ENCODE measurements around the gene CRYBA2.

CRYBA2 gene

DNA sequence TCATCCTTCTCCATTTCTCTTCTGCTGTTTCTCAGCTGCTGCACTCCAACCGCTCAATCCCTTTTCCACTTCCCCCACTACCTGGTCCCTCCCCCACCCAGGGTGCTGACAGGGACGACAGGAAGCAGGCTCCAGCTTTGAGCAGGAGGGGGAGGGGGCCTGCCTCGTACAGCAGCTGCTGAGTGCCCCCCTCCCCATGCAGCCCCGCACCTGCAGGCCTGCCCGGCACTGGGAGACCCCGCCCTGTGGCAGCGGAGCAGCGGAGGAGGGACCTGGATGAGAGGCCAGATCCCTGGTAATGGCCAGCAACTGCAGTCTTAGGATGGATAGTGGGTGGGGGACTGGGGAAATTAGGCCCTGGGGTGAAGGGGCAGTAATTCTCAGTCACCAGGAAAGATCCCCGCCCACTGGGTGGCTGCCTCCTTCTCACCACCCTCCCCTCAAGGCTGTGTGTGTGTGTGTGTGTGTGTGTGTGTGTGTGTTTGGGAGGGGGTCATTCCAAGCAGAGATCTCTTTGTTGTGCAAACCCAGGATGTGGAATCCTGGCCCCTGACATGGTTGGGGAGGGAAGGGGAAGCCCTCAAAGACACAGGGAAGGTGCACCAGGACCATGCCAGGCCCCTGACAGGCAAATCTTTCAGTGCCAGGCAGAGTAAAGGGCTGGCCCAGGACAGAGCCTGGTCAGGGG, 6.8 kb upstream of the CRYBA2 start:
- Histone ChIP-seq H3K36me3 (ENCODE audit: control insufficient read depth, insufficient read depth, low read length) (no peaks in the 10 kb centered on the region), H3K4me3 (ENCODE audit: insufficient read depth, low read depth, low read length, poor library complexity, severe bottlenecking) (no peak overlapping the region), H3K9me3 (ENCODE audit: control insufficient read depth, low read length) (no peaks in the 10 kb centered on the region), H3K27me3 (replicated peaks; ENCODE audit: control insufficient read depth, insufficient read depth, low read length, poor library complexity, severe bottlenecking) (peaks cover 73% of the 10 kb centered on the region), H3K27ac (ENCODE audit: insufficient read depth, low read length, poor library complexity, severe bottlenecking) (no peak overlapping the region), H3K4me1 (ENCODE audit: control insufficient read depth, insufficient read depth, low read length, poor library complexity, severe bottlenecking) (peaks cover 31% of the 10 kb centered on the region)
- no peak for DNase-seq

DNA sequence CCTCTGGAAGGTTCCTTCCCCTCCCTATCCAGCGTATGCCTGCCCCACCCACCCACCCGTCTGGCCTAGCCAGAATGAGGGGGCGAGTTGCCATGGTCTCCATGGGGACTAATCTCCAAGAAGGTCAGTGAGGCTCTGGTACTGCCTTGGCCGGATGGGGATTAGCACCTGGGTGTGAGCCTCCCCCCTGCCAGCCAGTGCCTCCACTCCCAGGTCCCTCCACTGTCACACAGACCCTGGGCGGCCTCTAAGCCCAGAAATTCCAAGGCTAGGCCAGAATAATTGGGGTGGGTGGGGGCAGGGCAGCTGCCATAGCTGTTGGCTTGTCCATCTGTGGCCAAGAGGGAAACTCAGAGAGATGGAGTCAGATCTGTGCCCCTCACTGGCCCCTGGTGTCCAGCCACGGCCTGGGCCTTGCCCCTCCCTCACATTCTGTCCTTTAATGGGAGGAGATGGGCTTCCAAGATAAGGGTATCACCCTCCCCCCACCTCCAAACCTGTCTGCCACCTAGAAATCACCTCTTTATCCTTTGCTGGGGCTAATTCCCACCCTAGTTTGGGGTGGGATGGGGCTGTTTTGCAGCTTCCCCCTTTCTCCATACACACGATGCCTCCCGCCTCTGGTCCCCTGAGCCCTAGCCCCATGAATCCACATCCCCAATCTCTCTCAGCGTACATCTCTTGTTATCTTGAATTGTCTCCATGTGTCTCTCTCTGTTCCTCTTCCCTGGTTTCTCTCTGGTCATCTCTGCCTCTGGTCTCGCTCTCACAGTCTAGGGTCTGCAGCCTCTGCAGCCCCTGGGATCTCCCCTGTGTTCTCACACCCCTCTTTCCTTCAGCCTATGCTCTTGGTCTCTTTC, 6.0 kb upstream of the CRYBA2 start:
- H3K4me3 ChIP-seq (ENCODE audit: insufficient read depth, low read depth, low read length, poor library complexity, severe bottlenecking): no peak overlapping the region
- peaks cover 31% of the 10 kb centered on the region for H3K4me1 ChIP-seq (ENCODE audit: control insufficient read depth, insufficient read depth, low read length, poor library complexity, severe bottlenecking)
- H3K27me3 ChIP-seq (replicated peaks; ENCODE audit: control insufficient read depth, insufficient read depth, low read length, poor library complexity, severe bottlenecking): peaks cover 73% of the 10 kb centered on the region

GRCh38 chr2:218998414-218999002, 5.3 kb upstream of the CRYBA2 start:
- Histone ChIP-seq H3K27ac (ENCODE audit: insufficient read depth, low read length, poor library complexity, severe bottlenecking) (no peak overlapping the region), H3K36me3 (ENCODE audit: control insufficient read depth, insufficient read depth, low read length) (no peaks in the 10 kb centered on the region), H3K27me3 (replicated peaks; ENCODE audit: control insufficient read depth, insufficient read depth, low read length, poor library complexity, severe bottlenecking) (peaks cover 73% of the 10 kb centered on the region), H3K4me1 (ENCODE audit: control insufficient read depth, insufficient read depth, low read length, poor library complexity, severe bottlenecking) (peaks cover 39% of the 10 kb centered on the region), H3K4me3 (ENCODE audit: insufficient read depth, low read depth, low read length, poor library complexity, severe bottlenecking) (no peak overlapping the region), H3K9me3 (ENCODE audit: control insufficient read depth, low read length) (no peaks in the 10 kb centered on the region)
- DNase-seq: no peak

More for the DNA sequence above, 6.0 kb upstream of the CRYBA2 start:
- Histone ChIP-seq H3K27ac (ENCODE audit: insufficient read depth, low read length, poor library complexity, severe bottlenecking) (no peak overlapping the region), H3K9me3 (ENCODE audit: control insufficient read depth, low read length) (no peaks in the 10 kb centered on the region), H3K36me3 (ENCODE audit: control insufficient read depth, insufficient read depth, low read length) (no peaks in the 10 kb centered on the region)
- no peak for DNase-seq

DNA sequence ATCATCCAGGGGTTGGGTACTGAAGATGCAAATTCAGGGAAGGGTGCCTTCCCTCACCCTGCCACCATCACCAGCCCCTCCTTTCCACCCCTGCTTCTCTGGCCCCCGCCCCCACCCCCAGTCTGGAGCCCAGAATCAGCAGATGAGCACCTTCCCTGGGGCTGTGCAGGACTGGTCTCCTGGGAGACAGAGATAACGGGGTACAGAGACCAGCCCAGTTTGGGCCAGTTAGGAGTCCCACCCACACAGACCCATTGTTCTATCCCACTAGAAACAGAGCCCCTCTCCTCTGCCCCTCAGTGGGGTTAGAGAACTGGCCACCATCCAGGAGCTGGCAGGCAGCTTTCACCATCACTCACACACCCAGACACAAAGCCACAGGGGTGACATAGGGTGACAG, 4.5 kb upstream of the CRYBA2 start:
- Histone ChIP-seq H3K4me3 (ENCODE audit: insufficient read depth, low read depth, low read length, poor library complexity, severe bottlenecking) (no peak overlapping the region), H3K27ac (ENCODE audit: insufficient read depth, low read length, poor library complexity, severe bottlenecking) (no peak overlapping the region), H3K27me3 (replicated peaks; ENCODE audit: control insufficient read depth, insufficient read depth, low read length, poor library complexity, severe bottlenecking) (peaks cover 73% of the 10 kb centered on the region), H3K4me1 (ENCODE audit: control insufficient read depth, insufficient read depth, low read length, poor library complexity, severe bottlenecking) (peaks cover 41% of the 10 kb centered on the region), H3K9me3 (ENCODE audit: control insufficient read depth, low read length) (no peaks in the 10 kb centered on the region), H3K36me3 (ENCODE audit: control insufficient read depth, insufficient read depth, low read length) (no peaks in the 10 kb centered on the region)
- no peak for DNase-seq

DNA sequence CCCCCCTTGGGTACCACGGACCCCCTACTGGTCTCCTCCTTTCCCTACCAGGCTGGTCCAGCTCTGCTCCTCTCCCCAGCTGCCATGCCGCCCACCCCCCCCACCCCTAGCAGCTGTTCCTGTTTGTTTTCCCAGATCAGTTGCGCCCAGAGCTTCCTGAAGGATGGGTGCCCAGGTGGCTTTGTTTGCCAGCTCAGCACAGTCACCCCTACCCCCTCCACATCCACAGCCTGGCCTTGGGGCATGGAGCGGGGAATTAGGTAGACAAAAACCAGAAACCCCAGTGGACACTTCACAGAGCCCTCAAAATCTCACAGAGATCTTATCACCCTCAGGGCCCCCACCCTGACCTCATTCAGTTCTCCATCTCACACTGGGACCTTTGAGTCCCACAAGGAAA, 3.7 kb upstream of the CRYBA2 start:
- no peak overlapping the region for H3K4me3 ChIP-seq (ENCODE audit: insufficient read depth, low read depth, low read length, poor library complexity, severe bottlenecking)
- no peaks in the 10 kb centered on the region for H3K9me3 ChIP-seq (ENCODE audit: control insufficient read depth, low read length)
- H3K27me3 ChIP-seq (replicated peaks; ENCODE audit: control insufficient read depth, insufficient read depth, low read length, poor library complexity, severe bottlenecking): peaks cover 73% of the 10 kb centered on the region
- H3K36me3 ChIP-seq (ENCODE audit: control insufficient read depth, insufficient read depth, low read length): no peaks in the 10 kb centered on the region
- no peak for DNase-seq
- H3K4me1 ChIP-seq (ENCODE audit: control insufficient read depth, insufficient read depth, low read length, poor library complexity, severe bottlenecking): peaks cover 33% of the 10 kb centered on the region
- no peak overlapping the region for H3K27ac ChIP-seq (ENCODE audit: insufficient read depth, low read length, poor library complexity, severe bottlenecking)

DNA sequence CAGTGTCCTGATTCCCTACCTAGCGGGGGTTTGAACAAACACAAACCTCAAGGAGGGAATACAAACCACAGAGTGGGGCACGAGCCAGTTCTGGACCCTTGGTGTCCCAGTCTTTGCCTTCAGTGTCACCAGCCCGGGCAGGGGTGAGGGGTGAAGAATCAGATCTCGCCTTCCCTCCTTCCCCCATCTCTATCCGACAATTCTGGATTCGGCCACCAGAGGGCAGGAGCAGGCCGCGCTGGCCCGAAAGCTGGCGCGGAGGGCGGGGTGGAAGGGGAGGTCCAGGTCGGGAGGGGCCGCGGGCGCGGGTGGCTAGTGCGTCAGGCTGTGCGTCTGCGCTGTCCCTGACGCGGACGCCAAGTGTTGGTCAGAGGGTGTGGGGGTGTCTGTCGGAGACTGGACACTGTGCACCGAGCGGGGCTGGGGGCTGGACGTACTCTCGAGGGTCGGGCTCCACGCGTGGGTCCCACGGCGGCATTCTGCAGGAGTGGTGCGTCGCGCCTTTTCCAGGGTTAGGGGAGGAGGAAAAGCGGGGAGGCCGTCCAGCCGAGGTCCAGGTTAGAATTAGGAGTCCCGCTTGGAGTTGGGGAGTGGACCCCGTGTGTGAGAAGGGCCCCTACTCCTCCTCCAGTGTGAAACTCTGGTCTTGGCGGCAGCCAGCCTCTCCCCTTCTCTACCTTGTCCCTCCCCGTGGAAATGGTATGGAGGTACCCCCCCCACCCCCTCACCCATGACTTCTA, 2.9 kb upstream of the CRYBA2 start:
- peak; percentile 41 to 59 (median 52) for DNase-seq
- Histone ChIP-seq H3K9me3 (ENCODE audit: control insufficient read depth, low read length) (no peaks in the 10 kb centered on the region), H3K36me3 (ENCODE audit: control insufficient read depth, insufficient read depth, low read length) (no peaks in the 10 kb centered on the region), H3K27ac (ENCODE audit: insufficient read depth, low read length, poor library complexity, severe bottlenecking) (no peak overlapping the region), H3K4me1 (ENCODE audit: control insufficient read depth, insufficient read depth, low read length, poor library complexity, severe bottlenecking) (peaks cover 25% of the 10 kb centered on the region), H3K27me3 (replicated peaks; ENCODE audit: control insufficient read depth, insufficient read depth, low read length, poor library complexity, severe bottlenecking) (peaks cover 66% of the 10 kb centered on the region), H3K4me3 (ENCODE audit: insufficient read depth, low read depth, low read length, poor library complexity, severe bottlenecking) (peak overlapping the region; percentile 28)

- Histone ChIP-seq H3K27ac (ENCODE audit: insufficient read depth, low read length, poor library complexity, severe bottlenecking) (no peak overlapping the region), H3K36me3 (ENCODE audit: control insufficient read depth, insufficient read depth, low read length) (no peaks in the 10 kb centered on the region), H3K4me3 (ENCODE audit: insufficient read depth, low read depth, low read length, poor library complexity, severe bottlenecking) (no peak overlapping the region), H3K27me3 (replicated peaks; ENCODE audit: control insufficient read depth, insufficient read depth, low read length, poor library complexity, severe bottlenecking) (peaks cover 66% of the 10 kb centered on the region), H3K9me3 (ENCODE audit: control insufficient read depth, low read length) (no peaks in the 10 kb centered on the region), H3K4me1 (ENCODE audit: control insufficient read depth, insufficient read depth, low read length, poor library complexity, severe bottlenecking) (peaks cover 23% of the 10 kb centered on the region)
- DNase-seq: no peak
These were observed 2.3 kb upstream of the CRYBA2 start for GRCh38 chr2:218995561-218995960.

DNA sequence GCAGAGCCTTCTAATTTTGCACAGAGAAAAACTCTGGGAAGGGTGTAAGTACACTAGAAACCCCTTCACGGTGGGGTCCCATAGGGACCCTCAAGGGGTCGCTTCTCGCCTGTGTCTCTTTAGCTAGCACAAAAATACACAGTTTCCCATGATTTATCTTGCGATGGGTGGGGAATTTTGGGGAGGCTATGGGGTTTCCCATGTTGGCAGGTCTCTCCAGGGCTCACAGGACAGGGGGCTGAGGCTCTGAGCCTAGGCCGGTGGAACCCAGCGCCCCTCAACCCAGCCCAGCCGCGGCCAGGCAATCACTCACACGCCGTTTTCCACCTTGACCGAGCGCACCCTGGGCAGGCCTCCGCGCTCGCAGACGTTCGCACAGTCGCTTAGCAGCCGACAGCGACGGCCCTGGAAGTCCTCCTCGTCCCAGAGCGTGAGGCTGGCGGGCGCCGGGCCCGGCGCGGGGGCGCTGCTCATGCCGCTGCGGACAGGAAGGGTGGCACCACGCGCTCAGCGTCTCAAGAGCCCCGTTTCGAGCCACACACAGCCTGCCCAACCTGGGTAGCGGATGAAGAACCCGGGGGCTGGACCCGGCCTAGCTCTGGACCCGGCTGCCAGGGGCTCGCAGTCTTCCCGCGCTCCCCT, 398 bp downstream of the CRYBA2 start:
- DNase-seq: no peak
- Histone ChIP-seq H3K4me1 (ENCODE audit: control insufficient read depth, insufficient read depth, low read length, poor library complexity, severe bottlenecking) (peaks cover 23% of the 10 kb centered on the region), H3K9me3 (ENCODE audit: control insufficient read depth, low read length) (no peaks in the 10 kb centered on the region), H3K36me3 (ENCODE audit: control insufficient read depth, insufficient read depth, low read length) (no peaks in the 10 kb centered on the region), H3K4me3 (ENCODE audit: insufficient read depth, low read depth, low read length, poor library complexity, severe bottlenecking) (peak overlapping the region; percentile 43), H3K27ac (ENCODE audit: insufficient read depth, low read length, poor library complexity, severe bottlenecking) (no peak overlapping the region), H3K27me3 (replicated peaks; ENCODE audit: control insufficient read depth, insufficient read depth, low read length, poor library complexity, severe bottlenecking) (peaks cover 66% of the 10 kb centered on the region)

- Histone ChIP-seq H3K27me3 (replicated peaks; ENCODE audit: control insufficient read depth, insufficient read depth, low read length, poor library complexity, severe bottlenecking) (peaks cover 59% of the 10 kb centered on the region), H3K36me3 (ENCODE audit: control insufficient read depth, insufficient read depth, low read length) (no peaks in the 10 kb centered on the region), H3K9me3 (ENCODE audit: control insufficient read depth, low read length) (no peaks in the 10 kb centered on the region), H3K27ac (ENCODE audit: insufficient read depth, low read length, poor library complexity, severe bottlenecking) (no peak overlapping the region), H3K4me3 (ENCODE audit: insufficient read depth, low read depth, low read length, poor library complexity, severe bottlenecking) (no peak overlapping the region), H3K4me1 (ENCODE audit: control insufficient read depth, insufficient read depth, low read length, poor library complexity, severe bottlenecking) (peaks cover 23% of the 10 kb centered on the region)
- no peak for DNase-seq
These were observed 1.0 kb downstream of the CRYBA2 start for GRCh38 chr2:218992196-218992595.

Data from effector memory CD4-positive, alpha-beta T cell (primary cell).